GM21717 (cell line): Measurements from ENCODE around the gene SYT4.

Source experiments
- ATAC-seq: cut with Tn5 transposase; IDR thresholded peaks from one replicate; pipeline ENCODE4 v1.9.1; 2021; ENCODE audit warnings: mild to moderate bottlenecking, moderate library complexity; ENCODE audit not compliant: unreplicated experiment

Gene SYT4

GRCh38 chr18:43220691-43221090 lies 56.6 kb downstream of the SYT4 start:
- ATAC-seq = no peak
